Thyroid gland (tissue), 4 donors: ENCODE data around the gene PARD6A.

Experiments
- POLR2A ChIP-seq, 2 donors: fragments of 450-650 bp; IDR thresholded peaks; one replicate each; pipeline ENCODE4 v1.6.1; 2017; ENCODE audit warnings: antibody characterized with exemption in 2 of 2, mild to moderate bottlenecking in 2 of 2, moderate library complexity in 1 of 2
- TF ChIP-seq, protein P1 (sequence below), 6 experiments: fragments of 200-600 bp in 3 of 6; fragments of 450-650 bp in 3 of 6; sonication (generic) in 3 of 6; IDR thresholded peaks; one replicate each; pipeline ENCODE4 v1.5.1; 2016 to 2019; ENCODE audit warnings: antibody characterized with exemption in 6 of 6, mild to moderate bottlenecking in 2 of 6, inconsistent platforms in 1 of 6, moderate library complexity in 1 of 6

DNA sequence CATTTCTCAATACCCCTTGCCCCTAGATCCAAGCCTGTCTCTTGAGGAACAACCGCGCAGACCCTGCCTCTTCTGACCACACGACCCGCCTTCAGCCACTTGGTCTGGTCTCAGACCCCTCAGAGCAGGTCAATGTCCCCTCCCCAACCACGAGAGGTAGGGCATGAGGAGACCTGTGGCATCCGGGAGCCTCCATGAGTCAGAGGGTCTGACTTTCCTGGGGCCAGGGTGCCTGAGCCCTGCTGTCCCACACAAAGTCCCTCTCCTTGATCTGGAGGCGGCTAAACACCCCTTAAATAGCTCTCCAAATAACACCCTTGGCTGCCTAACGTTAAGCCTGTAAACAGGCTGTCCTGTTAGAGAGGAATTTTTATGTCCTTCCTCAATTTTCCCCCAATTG lies 10.7 kb upstream of the PARD6A start:
- TF ChIP-seq, protein P1, sequence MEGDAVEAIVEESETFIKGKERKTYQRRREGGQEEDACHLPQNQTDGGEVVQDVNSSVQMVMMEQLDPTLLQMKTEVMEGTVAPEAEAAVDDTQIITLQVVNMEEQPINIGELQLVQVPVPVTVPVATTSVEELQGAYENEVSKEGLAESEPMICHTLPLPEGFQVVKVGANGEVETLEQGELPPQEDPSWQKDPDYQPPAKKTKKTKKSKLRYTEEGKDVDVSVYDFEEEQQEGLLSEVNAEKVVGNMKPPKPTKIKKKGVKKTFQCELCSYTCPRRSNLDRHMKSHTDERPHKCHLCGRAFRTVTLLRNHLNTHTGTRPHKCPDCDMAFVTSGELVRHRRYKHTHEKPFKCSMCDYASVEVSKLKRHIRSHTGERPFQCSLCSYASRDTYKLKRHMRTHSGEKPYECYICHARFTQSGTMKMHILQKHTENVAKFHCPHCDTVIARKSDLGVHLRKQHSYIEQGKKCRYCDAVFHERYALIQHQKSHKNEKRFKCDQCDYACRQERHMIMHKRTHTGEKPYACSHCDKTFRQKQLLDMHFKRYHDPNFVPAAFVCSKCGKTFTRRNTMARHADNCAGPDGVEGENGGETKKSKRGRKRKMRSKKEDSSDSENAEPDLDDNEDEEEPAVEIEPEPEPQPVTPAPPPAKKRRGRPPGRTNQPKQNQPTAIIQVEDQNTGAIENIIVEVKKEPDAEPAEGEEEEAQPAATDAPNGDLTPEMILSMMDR (IDR thresholded peaks at IDR 0.05): no peak
- no peak for TF ChIP-seq POLR2A (IDR thresholded peaks at IDR 0.05)
